ENCODE measurements around the gene KRT27. TPM values are rescaled to one million over a fixed set of nuclear protein-coding genes. Genes with fewer than 3 reads are reported as not detected.

KRT27 gene
- total RNA-seq, 2 experiments from 2014 or later, result not detected

Other genes with a start within 250 kb of the KRT27 start
- gene CCR7, start 217.1 kb downstream of the KRT27 start, total RNA-seq, result 10 to 100 TPM; 43.5 to 83.9 TPM
- 100 to 1,000 TPM in 1 of 2 experiments, 10 to 100 TPM in 1; 90.7 to 110 TPM for gene SMARCE1, start 134.7 kb downstream of the KRT27 start, total RNA-seq
- not detected for gene KRT222, start 117.4 kb downstream of the KRT27 start, total RNA-seq
- not detected for gene KRT24, start 78.8 kb downstream of the KRT27 start, total RNA-seq
- not detected for gene KRT25, start 27.2 kb downstream of the KRT27 start, total RNA-seq
- not detected for gene KRT26, start 10.3 kb downstream of the KRT27 start, total RNA-seq
- gene KRT28, start 17.4 kb upstream of the KRT27 start, total RNA-seq, result not detected
- gene KRT10, start 40.1 kb upstream of the KRT27 start, total RNA-seq, result 10 to 100 TPM; 19.2 to 33.7 TPM
- gene KRT12, start 84.7 kb upstream of the KRT27 start, total RNA-seq, result not detected
- gene KRT20, start 102.7 kb upstream of the KRT27 start, total RNA-seq, result not detected
- not detected for gene KRT23, start 155.1 kb upstream of the KRT27 start, total RNA-seq
- not detected for gene KRT39, start 184.4 kb upstream of the KRT27 start, total RNA-seq
- gene KRT40, start 201.8 kb upstream of the KRT27 start, total RNA-seq, result not detected
- gene KRTAP3-3, start 211.6 kb upstream of the KRT27 start, total RNA-seq, result not detected
- not detected for gene KRTAP3-2, start 217.4 kb upstream of the KRT27 start, total RNA-seq
- gene KRTAP3-1, start 226.6 kb upstream of the KRT27 start, total RNA-seq, result not detected
- not detected for gene KRTAP1-5, start 244.7 kb upstream of the KRT27 start, total RNA-seq
- not detected for gene KRTAP1-4, start 247.6 kb upstream of the KRT27 start, total RNA-seq